Sigmoid colon (tissue), 4 donors: Measurements from ENCODE around the gene PPP6C.

ENCODE experiments used
- POLR2A ChIP-seq, 2 donors: fragments of 450-650 bp; IDR thresholded peaks; one replicate each; pipeline ENCODE4 v1.6.1; 2016; ENCODE audit warnings: antibody characterized with exemption in 2 of 2, mild to moderate bottlenecking in 2 of 2, moderate library complexity in 2 of 2
- POLR2AphosphoS5 ChIP-seq, 4 donors: sonication (generic); formaldehyde crosslinking; IDR thresholded peaks; one replicate each; pipeline ENCODE4 v1.6.1; 2017; ENCODE audit warnings: antibody characterized with exemption in 4 of 4
- TF ChIP-seq, protein P1 (sequence below), 4 experiments: fragments of 450-650 bp in 3 of 4; fragments of 200-600 bp in 1 of 4; IDR thresholded peaks; one replicate each; pipeline ENCODE4 v1.5.1; 2016 to 2019; ENCODE audit warnings: antibody characterized with exemption in 4 of 4, mild to moderate bottlenecking in 3 of 4, moderate library complexity in 2 of 4

DNA sequence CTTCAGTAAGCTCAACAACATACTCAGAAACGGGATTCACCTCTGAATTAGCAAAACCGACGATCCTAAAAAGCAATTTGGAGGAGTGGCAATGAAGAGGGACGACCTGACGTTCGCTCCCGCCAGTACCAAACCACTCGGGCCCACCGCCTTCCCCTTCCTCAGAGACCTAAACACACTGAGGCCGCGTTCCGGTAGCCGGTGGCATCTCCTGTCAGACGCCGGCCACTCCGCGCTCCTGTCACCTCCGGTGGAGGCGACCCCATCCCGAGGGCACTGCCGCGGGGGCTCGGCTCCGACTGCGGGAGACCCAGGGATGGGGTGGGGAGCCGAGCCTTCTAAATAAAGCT lies 617 bp downstream of the PPP6C start:
- TF ChIP-seq, protein P1, sequence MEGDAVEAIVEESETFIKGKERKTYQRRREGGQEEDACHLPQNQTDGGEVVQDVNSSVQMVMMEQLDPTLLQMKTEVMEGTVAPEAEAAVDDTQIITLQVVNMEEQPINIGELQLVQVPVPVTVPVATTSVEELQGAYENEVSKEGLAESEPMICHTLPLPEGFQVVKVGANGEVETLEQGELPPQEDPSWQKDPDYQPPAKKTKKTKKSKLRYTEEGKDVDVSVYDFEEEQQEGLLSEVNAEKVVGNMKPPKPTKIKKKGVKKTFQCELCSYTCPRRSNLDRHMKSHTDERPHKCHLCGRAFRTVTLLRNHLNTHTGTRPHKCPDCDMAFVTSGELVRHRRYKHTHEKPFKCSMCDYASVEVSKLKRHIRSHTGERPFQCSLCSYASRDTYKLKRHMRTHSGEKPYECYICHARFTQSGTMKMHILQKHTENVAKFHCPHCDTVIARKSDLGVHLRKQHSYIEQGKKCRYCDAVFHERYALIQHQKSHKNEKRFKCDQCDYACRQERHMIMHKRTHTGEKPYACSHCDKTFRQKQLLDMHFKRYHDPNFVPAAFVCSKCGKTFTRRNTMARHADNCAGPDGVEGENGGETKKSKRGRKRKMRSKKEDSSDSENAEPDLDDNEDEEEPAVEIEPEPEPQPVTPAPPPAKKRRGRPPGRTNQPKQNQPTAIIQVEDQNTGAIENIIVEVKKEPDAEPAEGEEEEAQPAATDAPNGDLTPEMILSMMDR (IDR thresholded peaks at IDR 0.05), result no peak
- TF ChIP-seq POLR2A (IDR thresholded peaks at IDR 0.05), result no peak
- no peak for TF ChIP-seq POLR2AphosphoS5 (IDR thresholded peaks at IDR 0.05)
